ENCODE results near the gene TAF1B.
A peak's percentile ranks its signal among the peaks of the same experiment; 100 is the strongest.
"Not testable (repeated sequence)": the region's sequence is repeated elsewhere in the genome, so short reads cannot be mapped to it uniquely, and the experiment has no call there.

Gene TAF1B

GRCh38 chr2:9824956-9825720, 18.1 kb upstream of the TAF1B start:
- DNase-seq (ENCODE audit: low read depth), result no peak
- no peak overlapping the region for H3K4me3 ChIP-seq (ENCODE audit: low read depth, low read length)

- no peak for DNase-seq (ENCODE audit: low read depth)
- H3K4me3 ChIP-seq (ENCODE audit: low read depth, low read length), result no peak overlapping the region
Observed at GRCh38 chr2:9826208-9826607, 17.1 kb upstream of the TAF1B start.

- no peak for DNase-seq (ENCODE audit: low read depth)
- no peak overlapping the region for H3K4me3 ChIP-seq (ENCODE audit: low read depth, low read length)
Observed at GRCh38 chr2:9830685-9831410, 12.4 kb upstream of the TAF1B start.

- H3K4me3 ChIP-seq (ENCODE audit: low read depth, low read length), result no peak overlapping the region
- no peak for DNase-seq (ENCODE audit: low read depth)
Observed at GRCh38 chr2:9831670-9832069, 11.6 kb upstream of the TAF1B start.

- no peak overlapping the region for H3K4me3 ChIP-seq (ENCODE audit: low read depth, low read length)
- DNase-seq (ENCODE audit: low read depth), result peak; percentile 58
Observed at GRCh38 chr2:9832586-9832985, 10.7 kb upstream of the TAF1B start.

GRCh38 chr2:9835068-9835467, 8.2 kb upstream of the TAF1B start:
- not testable (repeated sequence) for DNase-seq (ENCODE audit: low read depth)

GRCh38 chr2:9836074-9836473, 7.2 kb upstream of the TAF1B start:
- no peak overlapping the region for H3K4me3 ChIP-seq (ENCODE audit: low read depth, low read length)
- no peak for DNase-seq (ENCODE audit: low read depth)

More at GRCh38 chr2:9835068-9835467, 8.2 kb upstream of the TAF1B start:
- not testable (repeated sequence) for H3K4me3 ChIP-seq (ENCODE audit: low read depth, low read length)

GRCh38 chr2:9836517-9836916, 6.8 kb upstream of the TAF1B start:
- H3K4me3 ChIP-seq (ENCODE audit: low read depth, low read length), result no peak overlapping the region

GRCh38 chr2:9837451-9837850, 5.8 kb upstream of the TAF1B start:
- H3K4me3 ChIP-seq (ENCODE audit: low read depth, low read length), result no peak overlapping the region
- no peak for DNase-seq (ENCODE audit: low read depth)

More at GRCh38 chr2:9836517-9836916, 6.8 kb upstream of the TAF1B start:
- no peak for DNase-seq (ENCODE audit: low read depth)

- no peak for DNase-seq (ENCODE audit: low read depth)
Observed at GRCh38 chr2:9838391-9838790, 4.9 kb upstream of the TAF1B start.

GRCh38 chr2:9842487-9843228, 616 bp upstream of the TAF1B start:
- no peak for DNase-seq (ENCODE audit: low read depth)
- peak overlapping the region; percentile 70 for H3K4me3 ChIP-seq (ENCODE audit: low read depth, low read length)

More at GRCh38 chr2:9838391-9838790, 4.9 kb upstream of the TAF1B start:
- no peak overlapping the region for H3K4me3 ChIP-seq (ENCODE audit: low read depth, low read length)

- DNase-seq (ENCODE audit: low read depth), result no peak
Observed at GRCh38 chr2:9844036-9844483, 786 bp downstream of the TAF1B start.

GRCh38 chr2:9844576-9844975, 1.3 kb downstream of the TAF1B start:
- DNase-seq (ENCODE audit: low read depth), result no peak
- H3K4me3 ChIP-seq (ENCODE audit: low read depth, low read length), result peak overlapping the region; percentile 70

More at GRCh38 chr2:9844036-9844483, 786 bp downstream of the TAF1B start:
- H3K4me3 ChIP-seq (ENCODE audit: low read depth, low read length), result peak overlapping the region; percentile 70

GRCh38 chr2:9846554-9846953, 3.3 kb downstream of the TAF1B start:
- no peak overlapping the region for H3K4me3 ChIP-seq (ENCODE audit: low read depth, low read length)
- no peak for DNase-seq (ENCODE audit: low read depth)

- H3K4me3 ChIP-seq (ENCODE audit: low read depth, low read length), result no peak overlapping the region
- peak; percentile 56 for DNase-seq (ENCODE audit: low read depth)
Observed at GRCh38 chr2:9847140-9847539, 3.9 kb downstream of the TAF1B start.

- DNase-seq (ENCODE audit: low read depth), result no peak
- no peak overlapping the region for H3K4me3 ChIP-seq (ENCODE audit: low read depth, low read length)
Observed at GRCh38 chr2:9852881-9853280, 9.6 kb downstream of the TAF1B start.

- H3K4me3 ChIP-seq (ENCODE audit: low read depth, low read length), result no peak overlapping the region
- no peak for DNase-seq (ENCODE audit: low read depth)
Observed at GRCh38 chr2:9857814-9858729, 14.8 kb downstream of the TAF1B start.

GRCh38 chr2:9858730-9859068, 15.4 kb downstream of the TAF1B start:
- no peak overlapping the region for H3K4me3 ChIP-seq (ENCODE audit: low read depth, low read length)
- DNase-seq (ENCODE audit: low read depth), result no peak

GRCh38 chr2:9860922-9861580, 17.8 kb downstream of the TAF1B start:
- H3K4me3 ChIP-seq (ENCODE audit: low read depth, low read length); DNase-seq (ENCODE audit: low read depth): not testable (repeated sequence)
